Spleen (tissue), 11 donors: ENCODE measurements around the gene ASPA. TPM values are rescaled to one million over a fixed set of nuclear protein-coding genes. Genes with fewer than 3 reads are reported as not detected.

Experiments
- DNase-seq: peaks from one replicate; pipeline ENCODE4 v3.0.0-alpha.2; 2020
- H3K27ac ChIP-seq, 8 donors: fragments of 200-600 bp; sonication (generic) in 7 of 8; 1 replicate in 4 of 8; 2 replicates in 4 of 8; pipeline versions ENCODE4 v1.5.0 to v1.8.0; 2016 to 2021; ENCODE audit warnings: inconsistent platforms in 4 of 8, mild to moderate bottlenecking in 4 of 8, moderate library complexity in 1 of 8
- H3K27me3 ChIP-seq, 7 donors: fragments of 200-600 bp; sonication (generic) in 6 of 7; replicated peaks in 1 of 7; 1 replicate in 4 of 7; 2 replicates in 3 of 7; pipeline versions ENCODE4 v1.5.0 to v1.8.0; 2016 to 2021; ENCODE audit warnings: inconsistent platforms in 3 of 7, mild to moderate bottlenecking in 1 of 7
- H3K36me3 ChIP-seq, 6 donors: fragments of 200-600 bp; sonication (generic) in 5 of 6; 1 replicate in 4 of 6; 2 replicates in 2 of 6; pipeline versions ENCODE4 v1.5.0 to v1.8.0; 2016 to 2021; ENCODE audit warnings: inconsistent platforms in 2 of 6
- H3K4me1 ChIP-seq, 6 donors: fragments of 200-600 bp; sonication (generic) in 5 of 6; 1 replicate in 3 of 6; 2 replicates in 3 of 6; pipeline versions ENCODE4 v1.5.0 to v1.8.0; 2016 to 2021; ENCODE audit warnings: inconsistent platforms in 3 of 6
- H3K4me3 ChIP-seq, 8 donors: fragments of 200-600 bp; sonication (generic) in 7 of 8; 1 replicate in 4 of 8; 2 replicates in 4 of 8; pipeline versions ENCODE4 v1.5.0 to v1.8.0; 2016 to 2021; ENCODE audit warnings: inconsistent platforms in 4 of 8, mild to moderate bottlenecking in 4 of 8, moderate library complexity in 2 of 8
- H3K9me3 ChIP-seq, 8 donors: fragments of 200-600 bp; sonication (generic) in 7 of 8; 1 replicate in 4 of 8; 2 replicates in 4 of 8; pipeline versions ENCODE4 v1.5.0 to v1.8.0; 2016 to 2021; ENCODE audit warnings: inconsistent platforms in 4 of 8
- CTCF ChIP-seq, 11 experiments: fragments of 200-600 bp in 7 of 11; fragments of 450-650 bp in 4 of 11; sonication (generic) in 4 of 11; IDR thresholded peaks in 8 of 11; conservative IDR thresholded peaks in 3 of 11; 1 replicate in 7 of 11; 2 replicates in 4 of 11; pipeline versions ENCODE4 v1.4.0 to v1.8.0; 2016 to 2021; ENCODE audit warnings: antibody characterized with exemption in 11 of 11, inconsistent platforms in 4 of 11, mild to moderate bottlenecking in 1 of 11
- POLR2A ChIP-seq, 3 donors: fragments of 450-650 bp; IDR thresholded peaks; one replicate each; pipeline ENCODE4 v1.5.1; 2017; ENCODE audit warnings: antibody characterized with exemption in 3 of 3, mild to moderate bottlenecking in 1 of 3
- POLR2AphosphoS5 ChIP-seq, 3 donors: sonication (generic); formaldehyde crosslinking; IDR thresholded peaks; one replicate each; pipeline ENCODE4 v1.5.1; 2017; ENCODE audit warnings: antibody characterized with exemption in 3 of 3
- WGBS, 5 donors: extraction: QIAGEN DNeasy Blood & Tissue Kit in 3 of 5; methylation state at CpG; one replicate each; pipeline versions ENCODE4 v1.1.5 to v1.1.7; 2013 to 2018; 5-methylcytosine and 5-hydroxymethylcytosine counted together
- intact Hi-C: fragments of 100-400 bp; cut with DNase I; formaldehyde crosslinking; loops from one replicate; pipeline ENCODE4 v1.15.0; 2023; ENCODE audit warnings: low total_unique reads
- polyA plus RNA-seq, 3 donors: library from polyadenylated mRNA; stranded (reverse); fragments of 200-250 nt; gene quantifications; one replicate each; pipeline ENCODE4 v1.2.1, GENCODE V29; 2013
- total RNA-seq, 7 donors: library from RNA; depleted of rRNA in 3 of 7; stranded (reverse); fragments of >200 nt in 3 of 7; fragmentation: NEBNext Ultra II Directional in 4 of 7; extraction: Animal tissue kit (Norgen Biotek cat#: 25700) in 4 of 7; gene quantifications; one replicate each; pipeline versions ENCODE4 v1.1.0 to v1.2.1, GENCODE V29; 2016 to 2021
- donor health status: healthy with polysubstance abuse.
- donor health status: DM: no; HTN: no; CAD: no; lungs with moderate emphysema.
- donor health status: DM: no; HTN: no; CAD: no.
- donor health status: Bipolar disorder and iron deficiency.
- donor health status: healthy.
- donor health status: DM: no; HTN: no; CAD: no.
- donor health status: DM: yes; HTN: yes; CAD: no.

The ASPA gene
- total and polyA plus RNA-seq, 10 donors, result 0.86 to 10.8 (median 4.6) TPM

GRCh38 chr17:3505008-3505407 lies 29.2 kb downstream of the ASPA start:
- H3K9me3 ChIP-seq, result peaks cover 0 to 8% (median 0%) of the 10 kb centered on the region in 8 donors
- H3K4me3 ChIP-seq, result no peak overlapping the region
- H3K4me1 ChIP-seq, result no peaks in the 10 kb centered on the region
- H3K27me3 ChIP-seq, result no peaks in the 10 kb centered on the region
- intact Hi-C loops, result no loop called here
- no peak for TF ChIP-seq POLR2AphosphoS5 (IDR thresholded peaks at IDR 0.05)
- TF ChIP-seq POLR2A (IDR thresholded peaks at IDR 0.05), result no peak
- no peak for TF ChIP-seq CTCF (IDR thresholded peaks at IDR 0.05 in 8 of 11, conservative IDR thresholded peaks at IDR 0.05 in 3 of 11)
- DNase-seq, result no peak
- WGBS, 5 donors, result 88 to 95% (median 94%) methylated on average over 7 of the region's 7 CpGs
- no peak overlapping the region for H3K27ac ChIP-seq
- no peaks in the 10 kb centered on the region for H3K36me3 ChIP-seq

- Histone ChIP-seq H3K27me3 (no peaks in the 10 kb centered on the region), H3K4me3 (no peak overlapping the region), H3K36me3 (no peaks in the 10 kb centered on the region), H3K9me3 (peaks cover 0 to 3% (median 0%) of the 10 kb centered on the region in 8 donors), H3K27ac (no peak overlapping the region), H3K4me1 (no peaks in the 10 kb centered on the region)
- 93 to 100% (median 94%) methylated on average over 2 of the region's 2 CpGs for WGBS, 5 donors
- TF ChIP-seq CTCF (IDR thresholded peaks at IDR 0.05 in 8 of 11, conservative IDR thresholded peaks at IDR 0.05 in 3 of 11) (no peak), POLR2A (IDR thresholded peaks at IDR 0.05) (no peak)
- DNase-seq, result no peak
- intact Hi-C loops, result no loop called here
Observed at GRCh38 chr17:3506054-3506453, 30.3 kb downstream of the ASPA start.

- H3K4me1 ChIP-seq, result no peaks in the 10 kb centered on the region
- no peaks in the 10 kb centered on the region for H3K27me3 ChIP-seq
- H3K27ac ChIP-seq, result no peak overlapping the region
- TF ChIP-seq POLR2AphosphoS5 (IDR thresholded peaks at IDR 0.05) (no peak), POLR2A (IDR thresholded peaks at IDR 0.05) (no peak), CTCF (IDR thresholded peaks at IDR 0.05 in 8 of 11, conservative IDR thresholded peaks at IDR 0.05 in 3 of 11) (no peak)
- H3K9me3 ChIP-seq, result no peaks in the 10 kb centered on the region
- H3K4me3 ChIP-seq, result no peak overlapping the region
- H3K36me3 ChIP-seq, result no peaks in the 10 kb centered on the region
- 64 to 76% (median 70%) methylated on average over 1 of the region's 1 CpG for WGBS, 5 donors
- DNase-seq, result no peak
- intact Hi-C loops, result no loop called here
Observed at GRCh38 chr17:3507071-3507470, 31.3 kb downstream of the ASPA start.

- intact Hi-C loops, result no loop called here
- Histone ChIP-seq H3K36me3 (no peaks in the 10 kb centered on the region), H3K27me3 (no peaks in the 10 kb centered on the region), H3K27ac (no peak overlapping the region), H3K9me3 (no peaks in the 10 kb centered on the region), H3K4me1 (no peaks in the 10 kb centered on the region), H3K4me3 (no peak overlapping the region)
- WGBS, 5 donors, result 84 to 89% (median 87%) methylated on average over 3 of the region's 3 CpGs
- TF ChIP-seq POLR2AphosphoS5 (IDR thresholded peaks at IDR 0.05) (no peak), POLR2A (IDR thresholded peaks at IDR 0.05) (no peak)
- no peak for DNase-seq
Observed at GRCh38 chr17:3507869-3508268, 32.1 kb downstream of the ASPA start.

- H3K4me1 ChIP-seq, result no peaks in the 10 kb centered on the region
- no peak overlapping the region for H3K4me3 ChIP-seq
- no peak overlapping the region for H3K27ac ChIP-seq
- DNase-seq, result no peak
- WGBS, 5 donors, result 65 to 67% (median 67%) methylated on average over 7 of the region's 7 CpGs
- H3K9me3 ChIP-seq, result no peaks in the 10 kb centered on the region
- H3K36me3 ChIP-seq, result no peaks in the 10 kb centered on the region
- TF ChIP-seq POLR2A (IDR thresholded peaks at IDR 0.05), result no peak
- TF ChIP-seq CTCF (IDR thresholded peaks at IDR 0.05 in 8 of 11, conservative IDR thresholded peaks at IDR 0.05 in 3 of 11), result no peak
- no peak for TF ChIP-seq POLR2AphosphoS5 (IDR thresholded peaks at IDR 0.05)
- intact Hi-C loops, result no loop called here
- no peaks in the 10 kb centered on the region for H3K27me3 ChIP-seq
Observed at GRCh38 chr17:3510090-3510489, 34.3 kb downstream of the ASPA start.
